T-helper 17 cell (primary cell): ENCODE results near the gene CCSER2. TPM values are rescaled to one million over a fixed set of nuclear protein-coding genes. Genes with fewer than 3 reads are reported as not detected.
"Not testable (repeated sequence)": the region's sequence is repeated elsewhere in the genome, so short reads cannot be mapped to it uniquely, and the experiment has no call there.

Experiments used
- ATAC-seq: fragments of 150-1000 bp; cut with Tn5 transposase; 2 replicates; pipeline ENCODE4 v1.10.0; 2021; ENCODE audit warnings: mild to moderate bottlenecking, moderate library complexity
- DNase-seq, 3 donors: peaks; one replicate each; pipeline versions ENCODE4 v3.0.0 to v3.0.0-alpha.2; 2020 to 2021
- H3K9me3 ChIP-seq: one replicate; pipeline ENCODE4 v1.7.0; 2013; ENCODE audit warnings: low read length, mild to moderate bottlenecking; ENCODE audit not compliant: control insufficient read depth, poor library complexity, severe bottlenecking
- H3K27ac Mint-ChIP-seq: one replicate; pipeline ENCODE4 v1.8.0; 2022; ENCODE audit warnings: mild to moderate bottlenecking, moderate library complexity, mixed read lengths
- H3K27me3 Mint-ChIP-seq: one replicate; pipeline ENCODE4 v1.8.0; 2022; ENCODE audit warnings: mixed read lengths
- H3K36me3 Mint-ChIP-seq: one replicate; pipeline ENCODE4 v1.8.0; 2022; ENCODE audit warnings: low read depth, mixed read lengths
- H3K4me1 Mint-ChIP-seq: one replicate; pipeline ENCODE4 v1.8.0; 2022; ENCODE audit warnings: mild to moderate bottlenecking, mixed read lengths
- H3K4me3 Mint-ChIP-seq: one replicate; pipeline ENCODE4 v1.8.0; 2022; ENCODE audit warnings: mild to moderate bottlenecking, moderate library complexity, mixed read lengths
- total RNA-seq, 4 donors: library from RNA in 2 of 4; stranded (reverse) in 2 of 4; gene quantifications; one replicate each; pipeline ENCODE4 v1.2.3 and lab custom pipeline; 2022 to 2026

The CCSER2 gene
- total RNA-seq, 2 donors from 2014 or later: 137 to 138 TPM

GRCh38 chr10:84423719-84424118, 95.3 kb downstream of the CCSER2 start:
- no peak overlapping the region for H3K4me3 Mint-ChIP-seq
- ATAC-seq (no peak), DNase-seq (no peak)
- no peaks in the 10 kb centered on the region for H3K9me3 ChIP-seq
- H3K27ac Mint-ChIP-seq: peak overlapping the region; percentile 91
- peaks cover 36% of the 10 kb centered on the region for H3K4me1 Mint-ChIP-seq
- H3K27me3 Mint-ChIP-seq: no peaks in the 10 kb centered on the region
- H3K36me3 Mint-ChIP-seq: peaks cover 16% of the 10 kb centered on the region

- no peaks in the 10 kb centered on the region for H3K27me3 Mint-ChIP-seq
- peaks cover 16% of the 10 kb centered on the region for H3K36me3 Mint-ChIP-seq
- peak; percentile 72 for ATAC-seq
- no peak for DNase-seq
- H3K4me1 Mint-ChIP-seq: peaks cover 45% of the 10 kb centered on the region
- peak overlapping the region; percentile 91 for H3K27ac Mint-ChIP-seq
- H3K4me3 Mint-ChIP-seq: peak overlapping the region; percentile 15
- no peaks in the 10 kb centered on the region for H3K9me3 ChIP-seq
Measured at GRCh38 chr10:84424731-84425167, 96.4 kb downstream of the CCSER2 start.

GRCh38 chr10:84427903-84428650, 99.7 kb downstream of the CCSER2 start:
- H3K4me1 Mint-ChIP-seq: peaks cover 44% of the 10 kb centered on the region
- DNase-seq: no peak
- H3K4me3 Mint-ChIP-seq: no peak overlapping the region
- H3K27me3 Mint-ChIP-seq: no peaks in the 10 kb centered on the region
- peaks cover 16% of the 10 kb centered on the region for H3K36me3 Mint-ChIP-seq
- no peaks in the 10 kb centered on the region for H3K9me3 ChIP-seq
- no peak for ATAC-seq
- H3K27ac Mint-ChIP-seq: peak overlapping the region; percentile 49

GRCh38 chr10:84428711-84429110, 100.3 kb downstream of the CCSER2 start:
- no peak for ATAC-seq
- no peak for DNase-seq
- no peaks in the 10 kb centered on the region for H3K27me3 Mint-ChIP-seq
- H3K9me3 ChIP-seq: no peaks in the 10 kb centered on the region
- peaks cover 44% of the 10 kb centered on the region for H3K4me1 Mint-ChIP-seq
- H3K36me3 Mint-ChIP-seq: peaks cover 15% of the 10 kb centered on the region
- H3K4me3 Mint-ChIP-seq: no peak overlapping the region
- peak overlapping the region; percentile 49 for H3K27ac Mint-ChIP-seq

GRCh38 chr10:84429926-84430520, 101.6 kb downstream of the CCSER2 start:
- DNase-seq: peak; percentile 41 to 57 (median 42)
- no peaks in the 10 kb centered on the region for H3K9me3 ChIP-seq
- peak; percentile 95 for ATAC-seq
- Mint-ChIP-seq H3K36me3 (peaks cover 16% of the 10 kb centered on the region), H3K4me1 (peaks cover 44% of the 10 kb centered on the region), H3K4me3 (peak overlapping the region; percentile 31), H3K27me3 (no peaks in the 10 kb centered on the region), H3K27ac (peak overlapping the region; percentile 49)

- Mint-ChIP-seq H3K4me1 (peaks cover 42% of the 10 kb centered on the region), H3K4me3 (no peak overlapping the region), H3K27me3 (no peaks in the 10 kb centered on the region), H3K27ac (peak overlapping the region; percentile 41), H3K36me3 (peaks cover 12% of the 10 kb centered on the region)
- no peak for DNase-seq
- H3K9me3 ChIP-seq: no peaks in the 10 kb centered on the region
- ATAC-seq: no peak
Measured at GRCh38 chr10:84432891-84433290, 104.5 kb downstream of the CCSER2 start.

GRCh38 chr10:84440781-84441180, 112.4 kb downstream of the CCSER2 start:
- no peak for DNase-seq
- peaks cover 11% of the 10 kb centered on the region for H3K4me1 Mint-ChIP-seq
- H3K27ac Mint-ChIP-seq: no peak overlapping the region
- H3K4me3 Mint-ChIP-seq: no peak overlapping the region
- H3K36me3 Mint-ChIP-seq: peaks cover 13% of the 10 kb centered on the region
- H3K27me3 Mint-ChIP-seq: no peaks in the 10 kb centered on the region
- no peak for ATAC-seq
- H3K9me3 ChIP-seq: no peaks in the 10 kb centered on the region

GRCh38 chr10:84447701-84448400, 119.5 kb downstream of the CCSER2 start:
- H3K4me3 Mint-ChIP-seq: no peak overlapping the region
- ATAC-seq (no peak), DNase-seq (no peak)
- peaks cover 16% of the 10 kb centered on the region for H3K36me3 Mint-ChIP-seq
- no peaks in the 10 kb centered on the region for H3K9me3 ChIP-seq
- peaks cover 22% of the 10 kb centered on the region for H3K4me1 Mint-ChIP-seq
- no peaks in the 10 kb centered on the region for H3K27me3 Mint-ChIP-seq
- H3K27ac Mint-ChIP-seq: no peak overlapping the region

GRCh38 chr10:84449351-84449750, 121.0 kb downstream of the CCSER2 start:
- ATAC-seq, H3K27ac Mint-ChIP-seq, DNase-seq, H3K9me3 ChIP-seq, H3K27me3 Mint-ChIP-seq, H3K4me3 Mint-ChIP-seq: not testable (repeated sequence)
- peaks cover 23% of the 10 kb centered on the region for H3K4me1 Mint-ChIP-seq
- H3K36me3 Mint-ChIP-seq: peaks cover 11% of the 10 kb centered on the region

GRCh38 chr10:84452003-84452402, 123.6 kb downstream of the CCSER2 start:
- Mint-ChIP-seq H3K27ac (peak overlapping the region; percentile 77), H3K36me3 (peaks cover 14% of the 10 kb centered on the region), H3K27me3 (no peaks in the 10 kb centered on the region), H3K4me3 (no peak overlapping the region), H3K4me1 (peaks cover 22% of the 10 kb centered on the region)
- no peaks in the 10 kb centered on the region for H3K9me3 ChIP-seq
- ATAC-seq (no peak), DNase-seq (no peak)

GRCh38 chr10:84453303-84453702, 124.9 kb downstream of the CCSER2 start:
- Mint-ChIP-seq H3K27ac (no peak overlapping the region), H3K4me3 (no peak overlapping the region), H3K27me3 (no peaks in the 10 kb centered on the region), H3K36me3 (peaks cover 11% of the 10 kb centered on the region), H3K4me1 (peaks cover 13% of the 10 kb centered on the region)
- ATAC-seq (no peak), DNase-seq (no peak)
- H3K9me3 ChIP-seq: no peaks in the 10 kb centered on the region

- DNase-seq: no peak
- H3K4me3 Mint-ChIP-seq: no peak overlapping the region
- ATAC-seq: no peak
- H3K9me3 ChIP-seq: no peaks in the 10 kb centered on the region
- H3K27me3 Mint-ChIP-seq: no peaks in the 10 kb centered on the region
- H3K27ac Mint-ChIP-seq: peak overlapping the region; percentile 68
- H3K36me3 Mint-ChIP-seq: peaks cover 9% of the 10 kb centered on the region
- H3K4me1 Mint-ChIP-seq: peaks cover 11% of the 10 kb centered on the region
Measured at GRCh38 chr10:84456126-84456525, 127.7 kb downstream of the CCSER2 start.

- Mint-ChIP-seq H3K4me3 (no peak overlapping the region), H3K27ac (no peak overlapping the region), H3K4me1 (peaks cover 16% of the 10 kb centered on the region), H3K27me3 (no peaks in the 10 kb centered on the region), H3K36me3 (peaks cover 17% of the 10 kb centered on the region)
- no peak for ATAC-seq
- no peaks in the 10 kb centered on the region for H3K9me3 ChIP-seq
- no peak for DNase-seq
Measured at GRCh38 chr10:84460520-84460919, 132.1 kb downstream of the CCSER2 start.
